ENCODE data around the gene MEF2C. TPM values are rescaled to one million over a fixed set of nuclear protein-coding genes. Genes with fewer than 3 reads are reported as not detected.
A peak's percentile ranks its signal among the peaks of the same experiment; 100 is the strongest.
"Not testable (repeated sequence)": the region's sequence is repeated elsewhere in the genome, so short reads cannot be mapped to it uniquely, and the experiment has no call there.

Gene MEF2C
- total RNA-seq (2014; rRNA removed; shearing (Covaris generic)): 3.4 and 5.5 TPM in 2 replicates

DNA sequence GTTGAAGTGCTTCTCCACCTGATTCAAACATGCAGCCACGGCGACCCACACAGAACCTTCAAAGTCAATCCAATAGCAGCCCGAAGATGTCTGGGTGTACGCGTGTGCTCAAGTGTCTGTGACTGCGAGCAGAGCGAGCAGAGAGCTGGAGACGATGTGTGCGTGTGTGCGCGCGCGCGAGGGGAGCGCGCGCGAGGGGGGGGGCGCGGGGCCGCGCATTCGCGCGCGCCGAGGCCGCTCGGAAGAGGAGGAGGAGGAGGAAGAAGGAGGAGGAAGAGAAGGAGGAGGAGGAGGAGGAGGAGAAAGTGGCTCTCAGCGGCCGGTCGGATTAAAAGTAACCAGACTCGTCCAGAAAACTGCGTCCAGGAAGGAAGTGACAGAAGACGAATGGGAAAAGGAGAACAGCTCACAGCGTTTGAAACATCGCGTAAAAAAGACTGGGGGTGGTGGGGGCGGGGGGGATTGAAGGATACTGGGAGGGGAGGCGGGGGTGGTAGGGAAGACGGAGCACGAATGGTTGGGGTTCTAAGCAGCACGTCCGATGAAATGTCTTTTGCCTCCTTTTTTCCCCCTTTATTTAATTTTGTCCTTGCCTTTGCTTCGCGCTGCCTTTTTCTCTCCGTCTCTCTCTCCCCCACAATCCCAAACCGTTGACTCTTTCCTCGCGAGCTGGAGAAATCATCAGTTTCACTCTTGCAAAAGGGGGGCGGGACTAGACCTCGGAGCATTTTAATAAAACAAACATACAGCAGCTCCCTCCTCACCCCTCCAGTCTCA lies at the start of gene MEF2C:
MEF2C (minus strand) TSS at position 126 of the 777 bp plus-strand sequence. CDS start 59,396 bp downstream, outside the sequence.
- H3K4me3 ChIP-seq (ENCODE audit: insufficient read depth, low read depth, low read length): peak within 1 kb of the TSS; percentile 46
- DNase-seq: peak; percentile 84
- no peaks in the 10 kb centered on the region for H3K36me3 ChIP-seq (replicated peaks; ENCODE audit: control insufficient read depth, insufficient read depth, low read length)
- H3K27me3 ChIP-seq (ENCODE audit: control insufficient read depth, insufficient read depth, low read length): peaks cover 19% of the 10 kb centered on the region; the same call in 1 of the 2 replicates

DNA sequence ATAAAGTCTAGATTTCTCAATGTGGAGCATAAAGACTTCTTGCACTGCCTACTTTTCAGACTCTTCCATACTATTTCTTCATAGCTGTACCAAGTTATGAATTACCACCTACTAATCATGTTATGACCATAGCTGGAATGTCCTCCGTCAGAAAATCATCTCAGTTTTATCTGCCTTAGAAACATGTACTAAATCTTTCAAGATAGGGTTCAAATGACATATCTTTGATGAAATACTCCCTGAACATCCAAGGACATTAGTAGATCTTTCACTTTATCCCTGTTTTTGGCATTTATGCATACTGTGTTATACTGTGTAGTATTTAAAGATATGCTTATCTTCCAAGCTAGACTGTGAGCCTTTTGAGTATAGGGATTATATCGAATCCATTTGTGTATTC lies 49.6 kb upstream of the MEF2C start:
- no peaks in the 10 kb centered on the region for H3K36me3 ChIP-seq (replicated peaks; ENCODE audit: control insufficient read depth, insufficient read depth, low read length)
- H3K4me3 ChIP-seq (ENCODE audit: insufficient read depth, low read depth, low read length): no peak overlapping the region
- H3K27me3 ChIP-seq (ENCODE audit: control insufficient read depth, insufficient read depth, low read length): no peaks in the 10 kb centered on the region
- no peak for DNase-seq

DNA sequence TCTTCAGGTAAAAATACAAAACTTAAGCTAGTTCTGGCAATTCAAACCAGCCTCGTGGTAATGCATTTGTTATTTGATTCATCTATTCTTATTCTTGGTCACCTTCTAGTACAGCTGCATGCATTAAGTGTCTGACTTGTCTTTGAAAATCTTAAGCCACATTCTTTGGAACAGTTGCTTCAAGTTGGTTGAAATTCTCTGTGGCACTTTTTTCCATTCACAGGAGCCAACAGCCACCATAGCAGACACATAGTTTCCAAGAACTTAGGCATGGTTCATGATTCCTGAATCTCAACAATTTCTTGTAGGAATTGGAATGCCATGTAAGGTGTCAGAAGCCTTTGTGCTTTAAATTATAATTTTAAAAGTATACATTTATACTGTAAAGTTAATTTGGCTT lies 47.4 kb upstream of the MEF2C start:
- no peak for DNase-seq
- H3K36me3 ChIP-seq (replicated peaks; ENCODE audit: control insufficient read depth, insufficient read depth, low read length): no peaks in the 10 kb centered on the region
- H3K27me3 ChIP-seq (ENCODE audit: control insufficient read depth, insufficient read depth, low read length): no peaks in the 10 kb centered on the region
- H3K4me3 ChIP-seq (ENCODE audit: insufficient read depth, low read depth, low read length): no peak overlapping the region

DNA sequence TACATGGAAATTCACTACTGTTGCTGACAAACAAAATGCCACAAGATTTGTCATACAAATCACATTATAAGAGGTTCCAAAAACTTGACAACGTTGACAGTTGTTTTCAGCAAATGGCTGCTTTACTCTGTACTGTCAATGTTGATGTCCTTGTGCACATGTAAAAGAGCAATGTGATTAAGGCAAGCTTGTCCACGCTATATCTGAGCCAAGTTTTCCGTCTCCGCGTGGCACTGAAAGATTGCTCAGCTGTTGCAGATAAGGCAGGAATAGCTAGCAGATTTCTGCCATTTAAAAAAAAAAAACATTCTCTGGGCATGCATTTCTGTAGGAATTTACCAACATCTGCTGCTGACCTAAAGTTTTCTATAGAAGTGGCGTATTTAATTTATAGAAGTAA lies 46.4 kb upstream of the MEF2C start:
- DNase-seq: no peak
- H3K27me3 ChIP-seq (ENCODE audit: control insufficient read depth, insufficient read depth, low read length): no peaks in the 10 kb centered on the region
- no peak overlapping the region for H3K4me3 ChIP-seq (ENCODE audit: insufficient read depth, low read depth, low read length)
- H3K36me3 ChIP-seq (replicated peaks; ENCODE audit: control insufficient read depth, insufficient read depth, low read length): no peaks in the 10 kb centered on the region

DNA sequence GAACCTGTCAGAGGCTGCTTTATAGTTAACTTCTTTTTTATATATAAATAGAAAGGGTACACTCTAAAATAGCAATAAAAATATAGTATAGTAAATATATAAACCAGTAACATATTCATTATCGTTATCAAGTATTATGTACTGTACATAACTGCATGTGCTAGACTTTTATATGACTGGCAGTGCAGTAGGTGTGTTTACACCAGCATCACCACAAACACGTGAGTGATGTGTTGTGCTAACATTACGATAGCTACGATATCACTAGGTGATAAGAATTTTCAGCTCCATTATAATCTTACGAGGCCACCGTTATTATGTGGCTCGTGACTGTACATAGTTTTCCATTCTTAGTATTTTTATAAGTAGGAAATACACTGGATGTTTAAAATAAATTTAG lies 43.8 kb upstream of the MEF2C start:
- H3K27me3 ChIP-seq (ENCODE audit: control insufficient read depth, insufficient read depth, low read length): no peaks in the 10 kb centered on the region
- H3K4me3 ChIP-seq (ENCODE audit: insufficient read depth, low read depth, low read length): no peak overlapping the region
- DNase-seq: no peak
- H3K36me3 ChIP-seq (replicated peaks; ENCODE audit: control insufficient read depth, insufficient read depth, low read length): no peaks in the 10 kb centered on the region

DNA sequence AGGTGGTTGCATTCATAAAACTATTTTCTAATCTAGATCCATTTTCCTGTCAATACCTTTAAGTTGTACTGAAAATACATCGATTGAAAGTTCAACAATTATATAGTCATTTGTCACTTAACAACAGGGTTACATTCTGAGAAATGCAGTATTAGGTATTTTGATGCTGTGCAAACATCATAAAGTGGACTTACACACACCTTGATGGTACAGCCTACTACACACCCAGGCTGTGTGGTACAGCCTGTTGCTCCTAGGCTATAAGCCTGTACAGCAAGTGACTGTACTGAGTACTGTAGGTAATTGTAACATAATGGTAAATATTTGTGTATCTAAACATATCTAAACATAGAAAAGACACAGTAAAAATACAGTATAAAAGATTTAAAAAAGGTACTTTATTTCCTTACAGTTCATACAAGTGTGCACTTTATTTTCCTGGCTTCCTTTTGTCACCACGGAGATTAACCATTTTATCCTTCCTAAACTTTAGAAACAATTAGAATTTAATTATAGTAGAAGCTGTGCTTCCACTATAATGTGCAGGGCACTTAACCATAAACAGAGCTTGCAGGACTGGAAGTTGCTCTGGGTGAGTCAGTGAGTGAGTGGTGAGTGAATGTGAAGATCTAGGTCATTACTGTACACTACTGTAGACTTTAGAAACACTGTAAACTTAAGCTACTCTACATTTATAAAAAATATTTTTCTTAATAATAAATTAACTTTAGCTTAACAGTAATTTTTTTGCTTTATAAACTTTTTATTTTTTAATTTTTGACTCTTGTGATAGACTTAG lies 42.9 kb upstream of the MEF2C start:
- Histone ChIP-seq H3K27me3 (ENCODE audit: control insufficient read depth, insufficient read depth, low read length) (no peaks in the 10 kb centered on the region), H3K4me3 (ENCODE audit: insufficient read depth, low read depth, low read length) (no peak overlapping the region), H3K36me3 (replicated peaks; ENCODE audit: control insufficient read depth, insufficient read depth, low read length) (no peaks in the 10 kb centered on the region)
- no peak for DNase-seq

DNA sequence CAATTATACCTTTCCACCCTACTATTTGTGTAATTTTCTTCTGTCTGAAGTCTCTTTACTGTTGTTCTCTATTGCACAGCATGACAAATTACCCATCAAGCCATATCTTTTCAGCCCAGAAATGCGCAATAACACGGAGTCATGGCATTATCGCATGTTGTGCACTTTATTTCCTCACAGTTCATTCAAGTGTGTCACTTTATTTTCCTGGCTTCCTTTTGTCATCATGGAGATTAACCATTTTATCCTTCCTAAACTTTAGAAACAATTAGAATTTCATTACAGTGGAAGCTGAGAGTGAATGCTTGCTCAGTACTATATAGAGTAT lies 41.3 kb upstream of the MEF2C start:
- H3K4me3 ChIP-seq (ENCODE audit: insufficient read depth, low read depth, low read length): no peak overlapping the region
- no peaks in the 10 kb centered on the region for H3K36me3 ChIP-seq (replicated peaks; ENCODE audit: control insufficient read depth, insufficient read depth, low read length)
- H3K27me3 ChIP-seq (ENCODE audit: control insufficient read depth, insufficient read depth, low read length): no peaks in the 10 kb centered on the region
- no peak for DNase-seq

DNA sequence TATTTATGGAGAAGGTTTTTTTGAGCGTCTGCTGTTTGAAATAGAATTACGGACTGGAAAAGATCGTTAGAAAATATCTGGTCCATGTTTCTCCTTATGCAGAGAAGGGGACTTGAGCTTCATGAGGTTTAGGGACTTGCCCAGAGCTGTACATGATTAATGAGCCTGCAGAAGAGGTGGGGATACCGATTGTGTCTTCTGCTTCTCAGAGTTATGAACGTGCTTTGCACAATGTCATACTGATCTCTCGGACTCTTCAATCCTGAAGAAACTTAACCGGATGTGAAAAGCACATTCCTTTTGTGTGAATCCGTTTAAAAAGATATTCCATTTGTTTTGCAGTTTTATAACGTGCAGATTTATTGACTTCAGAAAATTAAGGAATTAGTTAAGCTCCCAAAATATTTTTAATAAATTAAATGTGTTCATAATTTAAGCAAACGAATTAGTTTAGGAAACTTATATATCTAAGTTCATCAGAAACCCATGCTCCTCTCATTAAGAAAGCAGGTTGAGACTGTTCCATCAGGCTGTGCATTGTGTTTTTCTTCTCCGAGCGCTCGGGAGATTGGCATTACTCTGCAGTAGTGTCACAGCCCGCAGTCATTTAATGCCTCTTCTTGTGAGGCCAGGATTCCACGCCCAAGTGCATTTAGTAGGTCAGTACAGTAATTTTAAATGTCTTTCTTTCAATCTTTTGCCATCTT lies 40.8 kb upstream of the MEF2C start:
- Histone ChIP-seq H3K4me3 (ENCODE audit: insufficient read depth, low read depth, low read length) (no peak overlapping the region), H3K27me3 (ENCODE audit: control insufficient read depth, insufficient read depth, low read length) (no peaks in the 10 kb centered on the region), H3K36me3 (replicated peaks; ENCODE audit: control insufficient read depth, insufficient read depth, low read length) (no peaks in the 10 kb centered on the region)
- no peak for DNase-seq

DNA sequence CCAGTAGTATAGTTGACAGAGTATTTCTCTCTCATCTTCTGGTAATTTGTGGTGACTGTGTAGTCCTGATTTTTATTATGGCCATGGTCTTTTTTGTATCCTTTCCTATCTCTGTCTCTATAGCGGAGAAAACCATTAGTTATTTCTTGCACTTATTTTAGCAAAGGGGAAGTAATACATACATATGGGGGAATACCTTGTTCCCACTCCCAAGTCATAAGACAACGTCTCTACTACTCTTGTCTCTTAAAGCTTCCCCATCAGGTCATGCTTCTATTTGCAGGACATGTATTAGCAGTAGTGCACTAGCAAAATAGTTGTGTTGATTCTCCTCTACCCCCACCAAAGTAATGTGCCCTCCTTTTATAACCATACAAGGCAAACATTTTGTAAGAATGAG lies 29.8 kb upstream of the MEF2C start:
- not testable (repeated sequence) for H3K27me3 ChIP-seq (ENCODE audit: control insufficient read depth, insufficient read depth, low read length); DNase-seq; H3K36me3 ChIP-seq (replicated peaks; ENCODE audit: control insufficient read depth, insufficient read depth, low read length); H3K4me3 ChIP-seq (ENCODE audit: insufficient read depth, low read depth, low read length)

DNA sequence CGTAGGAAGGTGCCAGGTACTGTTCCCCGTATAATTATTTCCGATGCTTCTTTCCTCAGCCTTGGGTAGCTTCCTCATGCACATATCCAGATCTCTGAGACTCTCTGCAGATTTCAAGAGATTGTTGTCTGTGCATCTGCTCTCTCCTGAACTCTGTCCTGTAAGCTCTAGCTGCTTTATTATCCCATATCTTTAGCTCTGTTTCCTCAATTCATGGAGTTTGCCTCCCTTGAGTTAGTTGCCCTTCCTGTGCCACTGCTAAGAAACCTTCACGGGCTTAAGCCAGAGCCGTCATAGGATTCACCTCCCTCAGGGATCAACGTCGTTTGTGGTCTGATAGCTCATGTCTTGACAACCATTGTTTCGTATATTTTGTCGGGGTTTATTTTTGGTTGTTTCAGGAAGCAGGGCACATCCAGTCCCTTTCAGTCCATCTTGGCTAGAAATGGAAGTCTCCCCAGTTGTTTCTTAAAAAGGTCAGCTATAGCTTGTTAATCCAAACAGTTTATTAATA lies 28.1 kb upstream of the MEF2C start:
- not testable (repeated sequence) for H3K36me3 ChIP-seq (replicated peaks; ENCODE audit: control insufficient read depth, insufficient read depth, low read length); H3K27me3 ChIP-seq (ENCODE audit: control insufficient read depth, insufficient read depth, low read length); DNase-seq; H3K4me3 ChIP-seq (ENCODE audit: insufficient read depth, low read depth, low read length)

DNA sequence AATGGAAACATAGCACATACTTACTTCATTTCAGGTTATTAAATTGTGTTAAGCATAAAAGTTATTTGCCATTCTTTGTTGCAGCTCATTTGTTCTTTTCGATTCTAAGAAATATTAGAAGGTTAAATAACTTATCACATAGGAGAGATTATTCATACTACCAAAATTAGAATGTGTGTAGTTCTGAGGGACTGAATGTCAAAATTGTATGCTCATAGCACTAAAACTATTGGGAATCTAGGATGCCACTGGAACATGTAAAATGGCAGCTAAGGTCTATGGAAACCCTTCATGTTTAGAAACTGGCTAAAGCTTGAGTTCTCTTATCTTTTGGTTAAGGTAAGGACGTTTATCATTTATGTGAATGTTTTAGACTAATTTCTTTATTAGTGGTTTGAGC lies 21.5 kb upstream of the MEF2C start:
- DNase-seq; H3K36me3 ChIP-seq (replicated peaks; ENCODE audit: control insufficient read depth, insufficient read depth, low read length); H3K27me3 ChIP-seq (ENCODE audit: control insufficient read depth, insufficient read depth, low read length); H3K4me3 ChIP-seq (ENCODE audit: insufficient read depth, low read depth, low read length): not testable (repeated sequence)

DNA sequence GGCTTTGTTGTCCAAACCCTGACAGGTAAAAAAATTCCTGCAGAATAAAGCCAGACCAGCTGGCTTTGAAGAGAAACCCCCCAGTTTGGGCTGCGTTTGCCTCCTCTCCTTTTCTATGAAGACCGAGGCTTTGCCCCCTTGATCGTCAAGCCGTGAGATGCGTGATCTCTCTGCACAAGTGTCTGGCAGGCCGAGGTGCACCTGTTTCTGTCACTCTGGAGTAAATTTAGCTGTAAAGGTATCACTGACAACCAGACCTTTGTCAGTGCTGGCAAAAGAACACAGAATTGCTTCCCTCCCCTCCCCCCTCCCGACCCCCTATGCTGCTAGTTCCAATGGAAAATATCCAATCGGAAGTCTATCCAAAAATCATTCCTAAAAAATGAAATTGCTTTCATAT lies 21.0 kb upstream of the MEF2C start:
- DNase-seq; H3K36me3 ChIP-seq (replicated peaks; ENCODE audit: control insufficient read depth, insufficient read depth, low read length); H3K4me3 ChIP-seq (ENCODE audit: insufficient read depth, low read depth, low read length); H3K27me3 ChIP-seq (ENCODE audit: control insufficient read depth, insufficient read depth, low read length): not testable (repeated sequence)

DNA sequence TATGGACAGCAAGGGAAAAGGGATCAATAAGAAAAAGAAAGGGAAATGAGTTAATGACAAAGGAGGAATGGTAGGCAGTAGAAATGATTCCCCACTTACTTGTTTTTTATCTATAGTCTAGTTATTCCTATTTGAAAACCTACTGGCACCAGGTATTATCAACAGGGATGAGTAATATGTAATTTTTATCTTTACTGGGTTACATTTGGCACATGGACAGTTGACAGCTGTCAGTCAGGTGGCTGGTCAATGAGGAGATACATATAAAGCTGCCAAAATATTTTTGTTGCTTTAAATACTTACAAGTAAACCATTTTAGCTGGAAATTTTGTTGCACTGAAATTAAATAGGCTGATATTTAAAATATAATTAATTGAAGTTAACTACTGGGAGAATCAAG lies 18.1 kb upstream of the MEF2C start:
- H3K36me3 ChIP-seq (replicated peaks; ENCODE audit: control insufficient read depth, insufficient read depth, low read length); DNase-seq; H3K4me3 ChIP-seq (ENCODE audit: insufficient read depth, low read depth, low read length); H3K27me3 ChIP-seq (ENCODE audit: control insufficient read depth, insufficient read depth, low read length): not testable (repeated sequence)

DNA sequence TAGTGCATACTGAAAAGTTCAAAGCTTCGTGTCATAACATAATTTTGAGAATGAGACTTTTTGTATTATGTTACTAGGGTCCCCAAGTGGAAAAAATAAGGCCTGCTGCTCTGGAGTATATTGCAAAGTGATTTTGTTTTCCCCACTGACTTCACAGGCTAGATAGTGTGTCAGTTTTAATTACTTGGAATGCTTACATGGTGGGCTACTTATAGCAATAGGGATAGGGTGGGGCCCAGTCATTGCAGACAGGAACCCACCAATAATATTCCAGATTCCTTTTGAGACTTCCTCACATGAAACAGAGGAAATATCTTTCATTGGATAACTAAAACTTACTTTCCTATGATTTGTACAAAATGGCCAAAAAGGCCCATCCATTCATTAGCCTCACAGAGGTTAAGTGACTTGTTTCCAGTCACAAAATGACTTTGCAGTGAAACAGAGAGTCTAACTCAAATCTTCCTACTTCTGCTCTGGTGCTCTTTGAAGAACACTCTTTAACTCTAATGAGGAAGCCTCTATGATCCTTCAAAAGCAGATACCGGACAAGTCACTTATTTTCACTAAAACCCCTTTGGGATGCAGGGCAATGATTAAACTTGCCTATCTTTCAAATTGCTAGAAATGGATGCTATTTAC lies 16.2 kb upstream of the MEF2C start:
- H3K4me3 ChIP-seq (ENCODE audit: insufficient read depth, low read depth, low read length): no peak overlapping the region
- H3K27me3 ChIP-seq (ENCODE audit: control insufficient read depth, insufficient read depth, low read length): no peaks in the 10 kb centered on the region
- H3K36me3 ChIP-seq (replicated peaks; ENCODE audit: control insufficient read depth, insufficient read depth, low read length): no peaks in the 10 kb centered on the region
- DNase-seq: no peak

Data from H7 (cell line).